ENCODE measurements around the gene MAOB.

Gene MAOB

DNA sequence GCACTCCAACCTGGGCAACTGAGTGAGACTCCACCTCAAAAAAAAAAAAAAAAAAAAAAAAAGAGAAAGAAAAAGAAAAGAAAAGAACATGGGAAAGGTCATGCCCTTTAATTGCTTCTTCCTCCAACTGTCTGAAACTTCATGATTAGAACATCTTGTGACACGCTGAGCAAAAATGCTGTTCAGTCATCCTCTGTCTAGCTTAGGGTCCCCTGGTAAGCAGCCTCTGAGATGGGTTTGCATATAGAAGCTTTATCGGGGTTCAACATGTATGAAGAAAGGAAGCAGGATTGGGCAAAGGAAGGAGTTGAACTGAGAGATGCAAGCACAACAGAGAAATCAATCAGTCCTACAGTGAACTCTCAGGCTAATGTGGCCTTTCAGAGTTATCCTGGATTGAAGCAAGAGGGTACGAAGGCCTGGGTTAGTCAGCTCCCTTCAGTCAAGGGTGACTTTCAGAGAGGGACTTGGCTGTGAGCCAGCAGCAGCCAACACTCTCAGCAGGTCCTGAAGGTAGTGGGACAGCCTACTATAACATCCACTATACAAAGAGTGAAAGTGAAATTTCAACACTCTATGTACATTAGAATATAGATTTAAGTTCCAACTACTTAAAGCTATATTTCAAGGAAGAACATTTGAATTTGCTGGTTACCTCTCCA lies 11.4 kb downstream of the MAOB start:
- H3K4me3 ChIP-seq (ENCODE audit: low read length): no peak overlapping the region
- DNase-seq (ENCODE audit: low read depth): no peak
- TF ChIP-seq, protein P1, sequence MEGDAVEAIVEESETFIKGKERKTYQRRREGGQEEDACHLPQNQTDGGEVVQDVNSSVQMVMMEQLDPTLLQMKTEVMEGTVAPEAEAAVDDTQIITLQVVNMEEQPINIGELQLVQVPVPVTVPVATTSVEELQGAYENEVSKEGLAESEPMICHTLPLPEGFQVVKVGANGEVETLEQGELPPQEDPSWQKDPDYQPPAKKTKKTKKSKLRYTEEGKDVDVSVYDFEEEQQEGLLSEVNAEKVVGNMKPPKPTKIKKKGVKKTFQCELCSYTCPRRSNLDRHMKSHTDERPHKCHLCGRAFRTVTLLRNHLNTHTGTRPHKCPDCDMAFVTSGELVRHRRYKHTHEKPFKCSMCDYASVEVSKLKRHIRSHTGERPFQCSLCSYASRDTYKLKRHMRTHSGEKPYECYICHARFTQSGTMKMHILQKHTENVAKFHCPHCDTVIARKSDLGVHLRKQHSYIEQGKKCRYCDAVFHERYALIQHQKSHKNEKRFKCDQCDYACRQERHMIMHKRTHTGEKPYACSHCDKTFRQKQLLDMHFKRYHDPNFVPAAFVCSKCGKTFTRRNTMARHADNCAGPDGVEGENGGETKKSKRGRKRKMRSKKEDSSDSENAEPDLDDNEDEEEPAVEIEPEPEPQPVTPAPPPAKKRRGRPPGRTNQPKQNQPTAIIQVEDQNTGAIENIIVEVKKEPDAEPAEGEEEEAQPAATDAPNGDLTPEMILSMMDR (IDR thresholded peaks at IDR 0.05; ENCODE audit: insufficient read depth, low read depth, low read length, missing control alignments): no peak

- TF ChIP-seq, protein P1 (IDR thresholded peaks at IDR 0.05; ENCODE audit: insufficient read depth, low read depth, low read length, missing control alignments): no peak
- DNase-seq (ENCODE audit: low read depth): no peak
- no peak overlapping the region for H3K4me3 ChIP-seq (ENCODE audit: low read length)
Observed at GRCh38 chrX:43870011-43870410, 12.2 kb downstream of the MAOB start.

DNA sequence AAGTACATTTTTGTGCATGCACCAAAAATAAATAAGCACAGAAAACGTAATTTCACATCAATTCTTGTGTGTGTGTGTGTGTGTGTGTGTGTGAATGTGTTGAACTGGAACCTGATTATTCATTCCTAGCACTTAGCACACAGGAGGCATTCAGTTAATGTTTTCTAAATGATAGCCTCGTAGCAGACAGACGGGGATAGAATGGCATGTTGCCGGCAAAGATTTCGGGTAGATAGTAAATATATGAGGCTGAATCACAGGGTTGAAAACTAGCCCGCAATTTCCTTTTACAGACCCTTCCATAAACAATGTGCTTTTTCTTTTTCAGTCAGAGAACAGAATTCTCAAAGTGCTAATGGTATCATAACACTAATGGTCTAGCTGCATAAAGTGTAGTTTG lies 13.5 kb downstream of the MAOB start:
- DNase-seq (ENCODE audit: low read depth): no peak
- no peak overlapping the region for H3K4me3 ChIP-seq (ENCODE audit: low read length)
- TF ChIP-seq, protein P1 (IDR thresholded peaks at IDR 0.05; ENCODE audit: insufficient read depth, low read depth, low read length, missing control alignments): no peak

DNA sequence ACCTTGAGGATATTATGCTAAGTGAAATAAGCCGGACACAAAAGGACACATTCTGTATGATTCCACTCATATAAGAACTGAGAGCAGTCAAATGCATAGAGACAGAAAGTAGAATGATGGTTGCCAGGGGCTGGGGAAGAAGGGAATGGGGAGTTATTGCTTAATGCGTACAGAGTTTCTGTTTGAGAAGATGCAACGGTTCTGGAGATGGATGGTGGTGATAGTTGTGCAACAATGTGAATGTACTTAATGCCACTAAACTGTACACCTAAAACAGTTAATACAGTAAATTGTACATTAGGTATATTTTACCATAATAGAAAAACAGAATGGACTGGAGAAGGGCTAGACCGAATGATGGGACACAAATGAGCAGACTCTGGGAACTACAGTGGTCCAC lies 15.8 kb downstream of the MAOB start:
- no peak for DNase-seq (ENCODE audit: low read depth)
- TF ChIP-seq, protein P1 (IDR thresholded peaks at IDR 0.05; ENCODE audit: insufficient read depth, low read depth, low read length, missing control alignments): no peak

GRCh38 chrX:43865791-43866190 lies 16.5 kb downstream of the MAOB start:
- TF ChIP-seq, protein P1 (IDR thresholded peaks at IDR 0.05; ENCODE audit: insufficient read depth, low read depth, low read length, missing control alignments): no peak
- H3K4me3 ChIP-seq (ENCODE audit: low read length): no peak overlapping the region
- DNase-seq (ENCODE audit: low read depth): no peak

More for the DNA sequence above, 15.8 kb downstream of the MAOB start:
- no peak overlapping the region for H3K4me3 ChIP-seq (ENCODE audit: low read length)

- H3K4me3 ChIP-seq (ENCODE audit: low read length): no peak overlapping the region
- TF ChIP-seq, protein P1 (IDR thresholded peaks at IDR 0.05; ENCODE audit: insufficient read depth, low read depth, low read length, missing control alignments): no peak
- no peak for DNase-seq (ENCODE audit: low read depth)
Observed at GRCh38 chrX:43862434-43862833, 19.8 kb downstream of the MAOB start.

DNA sequence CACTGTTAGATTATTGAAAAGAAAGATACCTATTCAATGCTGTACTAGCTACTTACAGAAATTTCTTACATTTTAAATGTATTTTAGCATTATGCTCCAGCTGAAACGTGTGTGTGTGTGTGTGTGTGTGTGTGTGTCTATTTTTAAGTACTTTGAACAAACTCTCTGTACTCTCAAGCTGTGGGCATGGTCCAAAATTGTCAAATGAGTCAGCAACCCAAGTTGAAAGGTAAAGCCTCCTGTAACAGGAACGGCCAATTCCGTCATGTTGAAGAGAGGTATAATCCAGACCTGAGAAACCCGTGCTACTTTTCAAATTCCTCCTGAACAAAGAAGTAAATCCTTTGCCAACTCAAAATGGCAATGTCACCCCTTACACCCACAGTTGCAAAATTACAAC lies 20.5 kb downstream of the MAOB start:
- TF ChIP-seq, protein P1 (IDR thresholded peaks at IDR 0.05; ENCODE audit: insufficient read depth, low read depth, low read length, missing control alignments): no peak
- DNase-seq (ENCODE audit: low read depth): peak; percentile 43
- H3K4me3 ChIP-seq (ENCODE audit: low read length): no peak overlapping the region

Data from epithelial cell of esophagus (primary cell).